NOMO-1 treated with dmso at 0.1 percent for 144 hours (cell line): ENCODE measurements around the gene ARHGEF5.
"Not testable (repeated sequence)": the region's sequence is repeated elsewhere in the genome, so short reads cannot be mapped to it uniquely, and the experiment has no call there.

Experiments used
- DNase-seq: peaks from one replicate; lab custom pipeline; 2025; ENCODE audit not compliant: unreplicated experiment; lab: John Stamatoyannopoulos, UW

Gene ARHGEF5

DNA sequence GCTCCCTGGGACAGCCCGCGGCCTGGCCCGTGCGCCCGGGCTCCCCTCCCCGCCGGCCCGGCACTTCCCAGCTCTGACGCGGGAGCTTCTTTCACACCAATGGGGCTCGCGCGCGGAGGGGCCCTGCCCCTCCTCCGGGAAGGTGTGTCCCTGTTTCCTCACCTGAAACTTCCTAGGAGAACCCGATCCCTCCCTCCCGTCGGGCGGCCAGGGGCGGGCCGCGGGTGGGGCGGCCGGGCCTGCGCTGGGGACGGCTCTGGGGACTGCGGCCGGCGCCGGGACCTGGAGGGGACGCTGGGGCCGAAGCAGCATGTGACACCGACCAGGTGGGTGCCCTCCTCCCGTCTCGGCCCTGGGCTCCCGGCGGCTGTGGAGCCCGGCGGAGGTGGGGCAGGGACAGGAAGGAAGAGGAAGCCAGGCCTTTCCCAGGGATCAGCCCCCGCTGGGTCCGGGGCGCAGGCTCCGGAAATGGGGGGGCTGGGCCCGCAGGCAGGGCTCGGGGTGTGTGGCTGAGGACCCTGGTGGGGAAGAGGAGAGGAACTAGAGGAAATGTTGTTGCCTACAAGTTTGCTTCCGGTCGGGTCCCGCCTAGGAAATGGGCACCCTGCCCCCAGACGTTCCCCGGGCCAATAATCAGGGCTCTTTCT lies at the start of gene ARHGEF5:
Gene ARHGEF5 (plus strand): TSS at position 227 of the 647 bp plus-strand sequence. CDS start 7,268 bp downstream, outside the sequence.
- not testable (repeated sequence) for DNase-seq

DNA sequence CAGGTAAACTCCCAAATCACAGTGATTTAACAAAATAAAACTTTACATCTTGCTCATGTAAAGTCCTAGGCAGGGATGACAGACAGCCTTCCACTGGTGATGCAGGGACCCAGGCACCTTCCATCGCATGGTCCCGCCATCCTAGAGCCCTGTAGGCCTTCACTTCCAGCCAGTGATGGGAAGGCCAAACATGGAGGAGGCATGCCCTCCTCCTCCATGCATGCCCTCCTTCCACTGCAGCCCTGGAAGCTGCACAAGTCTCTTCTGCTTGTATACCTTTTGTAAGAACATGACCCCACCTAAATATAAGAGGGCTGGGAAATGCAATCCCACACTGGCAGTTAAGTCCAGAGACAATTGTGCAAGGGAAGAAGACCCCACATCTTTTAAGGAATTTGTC lies 45.5 kb upstream of the ARHGEF5 start:
- DNase-seq, result not testable (repeated sequence)

DNA sequence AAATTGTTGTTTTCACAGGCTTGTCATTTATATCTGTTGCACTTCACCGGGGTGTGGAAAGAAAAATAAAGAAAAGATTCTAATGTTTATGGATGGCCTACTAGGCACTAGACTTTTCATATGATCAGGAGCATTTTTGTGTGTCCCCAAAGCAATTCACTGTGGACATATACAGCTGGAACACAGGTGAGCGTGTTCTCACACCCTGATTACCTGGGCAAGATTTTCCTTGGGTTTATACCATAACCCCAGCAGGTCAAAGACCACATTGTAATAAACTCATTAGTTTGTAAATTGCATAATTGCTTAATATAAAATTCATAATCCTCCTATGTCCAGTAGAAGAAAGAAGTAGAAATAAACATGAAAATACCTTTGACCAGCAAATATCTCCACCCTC lies 44.0 kb upstream of the ARHGEF5 start:
- not testable (repeated sequence) for DNase-seq

DNA sequence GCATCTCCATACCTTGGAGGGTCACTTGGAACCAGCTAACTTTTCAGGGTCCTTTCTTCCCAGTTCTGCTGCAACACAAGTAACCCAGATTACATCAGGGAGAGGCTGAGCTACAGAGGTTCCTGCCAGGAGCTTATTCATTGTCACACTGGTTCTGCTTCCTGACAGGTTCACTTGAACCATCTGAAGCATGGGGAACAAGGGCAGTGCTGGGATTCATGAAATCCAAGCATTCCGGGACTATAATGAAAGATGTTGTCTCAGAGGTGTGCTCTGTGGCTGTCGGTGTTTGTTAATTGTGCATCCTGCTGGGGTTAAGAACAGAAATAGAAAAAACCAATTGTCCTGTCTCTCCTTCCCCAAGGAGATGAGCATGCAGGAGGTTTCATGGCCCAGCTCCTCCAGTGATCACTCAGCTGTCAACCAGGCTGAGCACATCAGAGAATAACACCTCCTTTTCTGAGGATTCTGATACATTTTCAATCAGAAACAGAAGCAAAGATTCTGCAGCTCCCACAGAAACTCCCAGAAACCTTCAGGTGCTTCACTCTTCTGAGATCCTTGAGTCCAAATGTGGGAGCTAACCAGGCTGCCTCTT lies 43.2 kb upstream of the ARHGEF5 start, which contains the start of gene OR2A1:
Gene OR2A1 (plus strand): TSS at position 548 of the 598 bp plus-strand sequence. CDS start 5,706 bp downstream, outside the sequence.
- DNase-seq, result not testable (repeated sequence)

DNA sequence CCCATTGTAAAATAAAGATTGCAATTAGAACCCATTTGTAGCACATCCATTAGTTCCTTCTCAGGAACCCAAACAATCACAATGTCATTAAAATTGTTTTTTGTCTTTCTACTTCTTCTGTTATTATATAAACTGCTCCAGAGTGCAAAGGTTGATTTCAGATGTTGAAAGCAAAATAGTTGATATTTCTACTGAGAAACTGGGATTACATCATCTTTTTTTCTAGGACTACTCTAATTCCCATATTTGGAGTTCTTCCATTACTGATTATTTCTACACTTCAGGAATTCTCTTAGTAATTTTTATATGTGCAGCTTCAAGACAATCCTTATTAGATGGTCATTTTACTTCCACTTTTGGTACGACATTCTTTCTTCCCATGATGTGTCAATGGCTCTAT lies 37.7 kb upstream of the ARHGEF5 start:
- DNase-seq, result not testable (repeated sequence)

DNA sequence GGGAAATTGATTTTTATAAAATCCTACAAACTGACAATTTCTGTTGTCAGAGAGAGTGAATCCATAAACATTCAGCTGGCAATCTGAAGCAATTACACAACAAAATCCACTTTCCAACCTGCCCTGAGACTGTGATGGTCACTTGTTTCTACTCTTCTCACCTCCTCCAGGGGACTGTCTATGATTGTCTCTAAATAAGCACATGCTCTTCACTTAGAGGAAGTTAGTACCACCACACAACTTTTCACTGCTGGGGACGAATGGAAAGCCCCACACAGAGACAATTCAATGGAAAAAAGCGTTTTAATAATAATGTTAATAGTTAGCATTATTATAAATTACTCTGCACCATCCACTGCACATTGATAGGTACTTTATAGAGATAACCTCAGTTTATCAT lies 35.7 kb upstream of the ARHGEF5 start:
- DNase-seq, result not testable (repeated sequence)

DNA sequence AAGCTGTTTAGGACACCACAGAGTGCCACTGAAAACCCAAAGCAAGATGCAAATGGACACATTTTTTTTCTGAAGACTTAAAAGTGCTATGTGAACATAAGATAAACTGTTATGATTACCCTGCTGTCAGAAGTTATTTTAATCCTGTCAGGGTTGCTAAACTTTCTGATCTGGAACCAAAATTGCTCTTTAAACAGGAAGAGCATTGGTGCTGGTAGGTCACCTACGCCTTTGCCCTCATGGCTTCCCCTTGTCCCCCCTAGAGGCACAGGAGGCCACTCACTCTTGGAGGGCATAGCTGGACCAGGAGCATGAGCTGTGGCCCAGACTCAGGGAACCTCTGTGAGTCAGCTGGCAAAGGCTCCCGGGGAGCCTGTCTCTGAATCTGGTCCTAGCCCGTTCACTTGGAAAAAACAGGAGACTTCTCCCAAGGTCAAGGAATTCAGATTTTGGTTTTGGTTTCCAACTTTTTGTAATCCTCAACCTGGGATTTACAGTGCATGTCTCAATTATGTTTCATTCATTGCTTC lies 33.5 kb upstream of the ARHGEF5 start:
- DNase-seq, result not testable (repeated sequence)

DNA sequence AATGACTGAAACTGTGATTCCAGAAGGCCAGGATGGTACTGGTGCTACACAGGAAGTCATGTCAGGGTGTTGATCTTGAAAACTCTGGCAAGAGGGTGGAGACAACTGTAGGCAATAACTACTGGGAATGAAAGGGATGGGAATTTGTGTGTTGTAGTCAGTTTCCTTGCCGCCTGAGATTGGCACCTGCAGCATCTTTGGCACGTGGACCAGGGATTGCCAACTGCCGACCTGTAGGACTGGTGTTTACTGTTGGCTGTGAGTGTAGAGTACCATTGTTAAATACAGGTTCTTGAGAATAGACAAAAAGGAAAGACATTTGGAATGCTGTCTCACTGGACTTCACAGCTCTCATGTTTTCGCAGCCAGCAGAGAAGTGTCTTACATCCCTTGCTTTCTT lies 31.8 kb upstream of the ARHGEF5 start:
- not testable (repeated sequence) for DNase-seq

DNA sequence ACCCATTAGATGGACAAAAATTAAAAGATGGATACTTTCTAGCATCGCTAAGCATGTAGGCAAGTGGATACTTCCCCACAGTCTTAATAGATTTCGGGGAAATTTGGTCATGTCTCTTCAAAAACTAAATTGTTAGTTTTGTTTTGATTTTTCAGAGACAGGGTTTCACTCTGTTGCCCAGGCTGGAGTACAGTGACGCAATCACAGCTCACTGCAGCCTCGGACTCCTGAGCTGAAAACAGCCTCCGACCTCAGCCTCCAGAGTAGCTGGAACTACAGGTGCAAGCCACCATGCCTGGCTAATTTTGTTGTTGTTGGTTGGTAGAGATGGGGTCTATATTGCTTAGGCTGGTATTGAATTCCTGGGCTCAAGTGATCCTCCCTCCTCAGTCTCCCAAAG lies 29.3 kb upstream of the ARHGEF5 start:
- not testable (repeated sequence) for DNase-seq

DNA sequence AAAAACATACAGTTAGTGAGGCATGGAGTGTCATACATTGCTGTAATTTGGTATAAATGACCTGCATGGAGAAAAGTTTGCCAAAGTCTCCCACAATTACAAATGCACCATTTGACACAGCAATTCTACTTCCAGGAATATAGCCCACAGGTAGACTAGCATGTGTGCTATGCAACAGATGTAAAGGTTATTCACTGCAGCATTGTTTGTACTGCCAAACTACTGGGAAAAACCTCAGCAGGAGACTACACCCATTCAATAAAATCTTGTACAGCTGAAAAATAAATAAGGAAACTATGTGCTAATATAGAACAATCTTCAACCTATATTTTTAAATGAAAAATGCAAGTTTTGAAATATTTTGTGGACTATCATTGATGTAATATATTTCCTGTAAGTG lies 25.2 kb upstream of the ARHGEF5 start:
- DNase-seq, result not testable (repeated sequence)

DNA sequence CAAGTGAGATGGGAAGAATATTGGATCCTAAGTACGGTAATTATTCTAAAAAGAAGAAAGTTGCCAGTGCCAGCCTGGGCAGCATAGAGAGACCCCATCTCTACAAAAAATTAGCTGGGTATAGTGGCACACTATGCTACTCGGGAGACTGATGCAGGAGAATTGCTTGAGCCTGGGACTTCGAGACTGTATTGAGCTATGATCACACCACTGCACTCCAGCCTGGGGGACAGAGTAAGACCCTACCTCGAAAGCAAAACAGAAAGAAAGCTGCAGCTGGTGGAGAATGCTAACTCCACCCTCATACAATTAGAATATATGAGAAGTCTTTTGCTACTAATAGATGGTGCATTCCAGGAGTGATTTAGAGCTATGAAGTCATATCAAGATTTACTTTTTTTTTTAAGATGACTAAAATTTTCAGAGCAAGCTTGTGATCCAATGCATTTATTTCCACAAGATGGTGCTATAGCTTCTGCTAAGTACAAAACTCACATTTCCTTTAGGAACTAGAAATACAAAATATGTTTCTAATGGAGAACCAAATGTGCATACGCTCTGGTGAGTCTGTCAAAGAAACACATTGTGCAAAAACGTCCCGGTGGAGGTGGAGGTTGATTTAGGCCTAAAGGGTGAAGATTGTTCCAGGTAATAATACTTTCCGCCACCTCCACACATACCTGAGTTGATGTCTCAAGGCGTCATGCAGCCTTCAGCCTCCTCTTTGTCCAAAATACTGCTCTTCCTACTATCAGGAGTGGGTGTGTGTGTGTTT lies 23.8 kb upstream of the ARHGEF5 start:
- DNase-seq, result not testable (repeated sequence)

DNA sequence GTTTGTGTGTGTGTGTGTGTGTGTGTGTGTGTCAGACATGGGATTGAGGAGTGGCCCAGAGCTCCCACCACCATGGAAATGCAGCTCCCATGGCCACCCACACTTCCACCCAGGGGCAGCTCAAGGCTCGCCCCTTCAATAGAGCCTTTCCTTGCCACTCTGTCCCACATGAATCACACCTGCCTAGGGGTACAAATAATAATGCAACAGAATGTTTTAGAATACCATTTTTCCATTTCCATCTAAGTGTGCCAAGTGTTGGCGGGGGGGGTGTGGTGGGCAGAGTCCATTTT lies 23.3 kb upstream of the ARHGEF5 start:
- DNase-seq, result not testable (repeated sequence)

DNA sequence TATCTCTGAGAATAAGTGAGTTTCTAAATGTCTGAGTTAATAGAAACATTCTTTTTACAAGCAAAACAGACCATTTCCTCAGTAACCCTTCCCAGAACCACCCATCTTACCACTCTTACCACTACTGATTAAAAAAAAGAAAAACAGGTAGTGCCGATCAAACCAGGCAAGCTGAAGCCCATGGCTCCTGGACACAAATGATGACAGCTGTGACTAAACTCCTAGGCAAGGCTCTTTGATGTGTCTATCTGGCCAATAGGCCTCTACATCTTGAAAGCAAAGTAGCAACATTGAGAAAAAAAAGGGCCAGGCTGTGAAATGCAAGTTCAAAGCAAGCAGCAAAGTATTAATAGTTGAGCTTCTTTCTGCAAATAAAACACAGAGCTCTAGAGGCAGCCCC lies 6.6 kb upstream of the ARHGEF5 start:
- DNase-seq, result not testable (repeated sequence)

DNA sequence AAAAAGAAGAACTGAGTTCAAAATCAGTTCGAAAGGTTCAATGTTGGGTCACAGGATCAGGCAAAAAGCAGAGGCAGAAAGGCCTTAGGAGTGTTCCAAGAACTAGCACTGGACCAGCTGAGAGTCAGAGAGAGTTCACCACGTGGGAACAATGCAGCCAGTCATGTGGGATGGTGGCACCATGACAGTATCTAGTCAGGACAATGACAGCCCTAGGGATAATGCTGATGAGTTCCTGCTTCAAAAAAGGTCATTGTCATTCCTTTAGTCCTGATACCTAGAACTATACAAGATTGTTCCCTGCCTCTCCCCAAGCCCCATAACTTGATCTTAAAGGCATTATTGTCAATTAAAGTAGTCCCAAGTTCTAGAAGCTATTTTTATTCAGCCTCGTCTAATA lies 3.5 kb upstream of the ARHGEF5 start:
- not testable (repeated sequence) for DNase-seq

DNA sequence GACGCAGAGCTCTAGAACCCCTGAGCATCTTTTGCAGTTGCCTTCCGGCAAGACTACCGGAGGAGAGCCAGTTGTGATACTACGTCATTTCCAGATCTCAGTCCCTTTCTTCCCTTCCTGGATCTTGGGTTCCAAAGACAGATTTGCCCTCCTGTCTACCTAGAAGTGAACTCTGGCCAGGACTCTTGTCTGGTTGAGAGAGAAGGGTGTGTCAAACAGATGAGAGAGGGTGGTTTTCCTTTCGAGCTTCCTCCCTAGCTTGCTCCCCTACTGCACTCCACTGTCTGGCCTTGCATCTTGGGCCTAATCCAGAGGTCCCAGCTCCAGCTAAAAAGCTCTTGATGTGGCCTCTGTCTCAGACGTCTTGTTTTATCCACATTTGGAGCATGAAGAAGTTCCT lies 983 bp downstream of the ARHGEF5 start:
- DNase-seq, result not testable (repeated sequence)

DNA sequence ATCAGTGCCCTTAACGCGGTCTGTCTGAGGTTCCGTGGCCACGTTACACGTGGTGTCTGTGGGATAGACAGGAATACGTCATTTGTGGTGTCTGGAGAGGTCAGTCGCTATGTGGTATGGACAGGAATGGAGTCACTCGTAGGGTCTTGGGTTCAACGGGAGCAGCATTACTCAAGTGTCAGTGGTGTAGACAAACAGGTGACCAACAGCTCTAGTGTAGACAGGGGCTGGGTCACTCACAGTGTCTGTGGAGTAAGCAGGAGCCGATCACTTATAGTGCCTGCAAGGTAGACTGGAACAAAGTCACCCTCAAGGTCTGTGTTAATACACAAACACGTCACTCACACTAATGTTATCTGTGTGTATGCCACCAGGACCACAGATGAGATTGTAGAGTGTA lies 1.7 kb downstream of the ARHGEF5 start:
- DNase-seq, result not testable (repeated sequence)

DNA sequence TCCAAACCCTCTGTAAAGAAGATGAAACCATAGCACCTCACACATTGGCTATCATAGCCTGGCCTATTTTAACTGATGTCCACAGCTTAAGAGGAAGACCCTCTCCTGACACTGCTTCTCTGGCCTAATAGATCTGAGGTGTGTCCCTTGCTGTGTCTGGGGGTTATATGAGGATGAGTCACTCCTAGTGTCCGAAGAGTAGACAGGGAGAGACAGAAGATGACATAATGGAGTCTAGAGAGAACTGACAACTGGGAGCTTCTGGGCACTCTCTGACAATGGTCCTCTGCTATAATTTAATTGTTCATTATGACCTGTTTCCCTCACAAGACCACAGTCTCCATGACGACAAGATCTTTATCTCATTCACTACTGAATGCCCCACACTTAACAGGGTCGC lies 6.9 kb downstream of the ARHGEF5 start:
- not testable (repeated sequence) for DNase-seq

DNA sequence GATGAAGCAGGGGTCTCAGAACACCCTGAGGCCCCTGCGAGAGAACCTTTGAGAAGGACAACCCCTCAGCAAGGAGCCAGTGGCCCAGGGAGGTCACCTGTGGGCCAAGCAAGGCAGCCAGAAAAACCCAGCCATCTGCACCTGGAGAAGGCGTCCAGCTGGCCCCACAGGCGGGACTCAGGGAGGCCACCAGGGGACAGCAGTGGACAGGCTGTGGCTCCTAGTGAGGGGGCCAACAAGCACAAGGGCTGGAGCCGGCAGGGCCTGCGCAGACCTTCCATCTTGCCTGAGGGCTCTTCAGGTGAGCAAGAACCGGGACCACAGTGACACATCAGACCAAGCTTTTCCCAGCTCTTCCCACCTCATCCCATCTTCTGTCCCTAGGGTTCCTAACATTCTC lies 10.3 kb downstream of the ARHGEF5 start:
- not testable (repeated sequence) for DNase-seq

DNA sequence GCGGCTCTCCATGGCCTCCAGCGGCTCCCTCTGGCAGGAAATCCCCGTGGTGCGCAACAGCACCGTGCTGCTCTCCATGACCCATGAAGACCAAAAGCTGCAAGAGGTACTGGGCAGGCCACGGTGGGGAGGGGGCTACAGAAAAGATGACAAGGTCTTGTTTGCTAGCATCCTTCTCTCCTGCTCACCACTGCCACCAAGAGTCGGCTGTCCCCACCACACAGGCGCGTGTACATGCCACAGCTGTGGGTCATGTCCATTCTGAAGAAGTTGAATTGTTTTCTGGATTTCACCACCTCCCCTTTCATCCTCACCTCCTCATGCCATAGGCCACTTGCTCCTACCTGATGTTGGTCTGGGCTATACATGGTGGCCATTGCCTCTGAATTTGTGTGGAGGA lies 12.0 kb downstream of the ARHGEF5 start:
- DNase-seq, result not testable (repeated sequence)

DNA sequence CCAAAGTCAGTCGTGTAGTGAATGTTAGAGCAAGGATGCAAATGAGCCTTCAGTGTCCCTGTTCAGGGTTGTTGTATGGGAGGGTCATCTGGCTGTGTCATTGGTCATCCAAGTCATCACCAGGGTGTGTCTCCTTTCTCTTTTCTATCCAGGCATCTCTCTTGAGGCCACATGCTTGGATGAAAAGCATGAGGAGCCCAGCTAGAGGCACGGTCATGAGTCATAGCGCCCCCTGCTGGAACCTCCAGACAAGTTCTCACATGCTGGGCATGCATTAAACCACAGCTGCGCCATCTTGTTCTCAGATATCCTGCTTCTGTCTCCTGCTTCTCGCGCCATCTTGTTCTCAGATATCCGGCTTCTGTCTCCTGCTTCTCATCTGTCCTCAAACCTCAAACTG lies 14.0 kb downstream of the ARHGEF5 start:
- DNase-seq, result not testable (repeated sequence)

DNA sequence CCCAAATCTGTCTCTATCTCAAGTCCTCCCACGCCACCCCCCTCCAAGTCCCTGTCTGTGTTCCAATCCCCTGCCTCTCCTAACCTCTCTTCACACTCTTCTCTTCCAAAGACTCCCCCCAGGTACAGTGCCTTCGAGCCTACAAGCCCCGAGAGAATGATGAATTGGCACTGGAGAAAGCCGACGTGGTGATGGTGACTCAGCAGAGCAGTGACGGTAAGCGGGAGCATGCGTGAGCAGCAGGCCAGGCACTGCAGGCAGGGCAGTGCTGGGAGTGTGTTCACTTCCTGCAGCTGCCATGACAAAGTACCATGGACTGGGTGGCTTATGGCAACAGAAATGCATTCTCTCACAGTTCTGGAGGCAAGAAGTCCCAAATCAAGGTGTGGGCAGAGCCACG lies 23.4 kb downstream of the ARHGEF5 start:
- DNase-seq, result no peak
